Fibroblast of peridontal ligament (primary cell): ENCODE measurements around the gene IRF8.
"Not testable (repeated sequence)": the region's sequence is repeated elsewhere in the genome, so short reads cannot be mapped to it uniquely, and the experiment has no call there.

Experiments
- DNase-seq: peaks from one replicate; pipeline ENCODE4 v3.0.0-alpha.2; 2010; ENCODE audit errors: extremely low read depth

IRF8 gene

DNA sequence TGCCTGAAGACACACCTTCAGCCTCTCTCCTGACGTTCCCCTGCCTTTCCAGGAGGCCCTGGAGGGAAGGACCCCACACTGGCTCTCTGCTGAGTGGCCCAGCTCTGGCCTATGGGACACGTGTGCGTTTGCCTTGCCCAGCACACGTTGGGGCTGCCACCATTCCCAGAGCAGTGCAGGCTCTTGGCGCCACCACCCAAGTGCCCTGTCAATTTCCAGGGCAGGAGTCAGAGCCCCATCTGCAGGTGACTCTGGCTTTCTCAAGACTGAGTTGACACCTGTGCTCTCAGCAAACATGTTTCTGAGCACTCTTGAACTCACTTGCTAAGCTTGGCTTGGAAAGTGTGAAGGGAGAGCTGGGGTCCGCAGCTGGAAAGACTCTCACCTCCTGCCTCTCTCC lies 4.7 kb upstream of the IRF8 start:
- no peak for DNase-seq

DNA sequence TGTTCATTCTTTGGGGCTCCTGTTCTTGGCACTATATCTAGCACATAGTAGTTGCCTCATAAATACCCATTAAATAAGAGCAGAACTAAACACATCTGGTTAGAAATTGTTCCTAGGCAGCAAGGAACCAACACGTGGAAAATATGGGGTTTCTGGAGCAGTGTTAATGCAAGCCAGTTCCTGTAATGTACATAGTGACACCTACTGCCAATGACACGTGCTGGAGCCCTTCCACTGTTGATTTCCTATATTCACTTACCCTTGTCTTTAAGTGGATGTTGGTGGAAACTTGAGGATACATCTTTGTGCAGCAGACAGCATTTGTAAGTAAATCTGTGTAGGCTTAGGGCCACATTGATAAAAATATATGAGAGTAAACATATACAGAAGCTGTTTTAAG lies 1.6 kb upstream of the IRF8 start:
- DNase-seq: no peak

DNA sequence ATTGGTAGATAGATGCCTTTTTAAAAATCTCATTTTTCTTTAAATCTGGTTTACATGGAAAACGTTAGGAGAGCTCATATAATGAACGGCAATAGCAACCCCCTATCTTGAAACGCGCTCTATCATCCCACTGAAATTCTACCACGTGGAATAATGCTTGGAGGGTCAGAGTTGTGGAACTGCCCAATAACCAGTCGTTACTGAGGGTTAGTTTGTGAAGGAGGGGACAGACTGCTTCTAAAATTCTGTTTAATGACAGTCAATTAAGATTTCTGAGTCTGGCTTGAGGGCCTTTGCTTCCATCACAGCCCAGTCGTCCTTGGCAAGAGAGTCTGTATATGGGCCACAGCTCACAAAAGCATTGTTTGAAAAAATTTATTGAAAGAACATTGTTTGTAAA lies 482 bp downstream of the IRF8 start:
- DNase-seq: no peak

DNA sequence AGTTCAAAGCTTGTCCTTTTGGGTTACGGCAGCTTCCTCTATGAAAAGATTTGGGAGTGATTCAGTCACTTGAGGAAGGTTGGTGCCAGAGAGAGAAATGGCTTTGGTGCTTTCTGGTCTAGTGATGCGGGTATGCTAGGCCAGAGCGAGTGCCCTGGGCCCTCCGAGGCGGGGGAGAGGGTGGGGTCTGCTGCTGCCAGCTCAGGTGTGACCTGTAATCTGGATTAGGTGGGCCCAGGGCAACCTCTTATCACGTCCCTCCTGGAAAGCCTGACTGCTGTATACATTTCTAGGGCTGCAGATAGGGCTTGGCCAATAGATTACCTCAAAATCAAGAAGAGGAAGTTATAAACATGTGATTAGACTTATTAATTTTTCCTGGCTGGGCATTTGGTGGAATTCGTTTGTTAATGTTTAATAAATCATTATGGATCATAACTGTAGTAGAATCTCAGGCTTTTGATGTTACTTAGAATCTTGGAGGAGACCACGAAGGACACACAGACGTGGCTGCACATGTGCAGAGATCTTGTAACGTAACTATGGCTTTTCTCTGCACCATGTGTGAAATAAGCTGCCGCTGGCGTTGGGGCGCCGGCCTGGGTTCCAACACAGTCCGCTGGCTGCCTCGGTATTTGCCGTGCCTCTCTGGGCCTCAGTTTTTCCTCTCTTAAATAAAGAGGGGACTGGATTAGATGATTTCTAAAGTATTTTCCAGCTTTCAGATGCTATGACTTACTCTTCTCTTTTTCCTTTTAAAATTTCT lies 1.2 kb downstream of the IRF8 start:
- no peak for DNase-seq

- DNase-seq: no peak
Measured at GRCh38 chr16:85901110-85901509, 2.1 kb downstream of the IRF8 start.

DNA sequence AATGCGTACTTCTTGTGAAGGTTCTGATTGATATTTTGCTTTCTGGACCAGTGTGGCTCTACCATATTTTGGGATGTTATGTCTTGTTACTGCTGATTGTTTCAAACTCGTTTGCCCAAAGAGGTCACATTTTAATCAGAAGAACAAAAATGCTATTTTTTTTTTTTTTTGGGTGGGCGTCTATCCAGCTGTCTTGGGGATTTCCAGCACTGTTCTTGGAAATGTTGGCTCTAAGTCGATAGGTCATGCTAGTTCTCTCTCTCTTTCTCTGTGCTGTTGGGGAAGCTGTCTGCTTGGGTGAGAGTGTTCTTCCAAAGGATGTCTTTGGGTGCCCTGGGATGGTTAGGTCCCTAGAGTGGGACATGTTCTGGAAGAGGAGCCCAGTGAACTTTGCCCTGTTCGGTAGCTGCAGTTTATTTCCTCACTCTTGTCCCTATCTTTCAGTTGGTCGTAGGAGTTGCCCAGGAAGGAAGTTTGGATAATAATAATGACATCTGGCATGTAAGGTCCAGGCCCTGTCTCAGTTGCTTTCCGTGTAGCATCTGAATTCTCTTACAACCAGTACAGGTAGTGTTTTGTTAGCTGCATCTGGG lies 2.9 kb downstream of the IRF8 start:
- no peak for DNase-seq

DNA sequence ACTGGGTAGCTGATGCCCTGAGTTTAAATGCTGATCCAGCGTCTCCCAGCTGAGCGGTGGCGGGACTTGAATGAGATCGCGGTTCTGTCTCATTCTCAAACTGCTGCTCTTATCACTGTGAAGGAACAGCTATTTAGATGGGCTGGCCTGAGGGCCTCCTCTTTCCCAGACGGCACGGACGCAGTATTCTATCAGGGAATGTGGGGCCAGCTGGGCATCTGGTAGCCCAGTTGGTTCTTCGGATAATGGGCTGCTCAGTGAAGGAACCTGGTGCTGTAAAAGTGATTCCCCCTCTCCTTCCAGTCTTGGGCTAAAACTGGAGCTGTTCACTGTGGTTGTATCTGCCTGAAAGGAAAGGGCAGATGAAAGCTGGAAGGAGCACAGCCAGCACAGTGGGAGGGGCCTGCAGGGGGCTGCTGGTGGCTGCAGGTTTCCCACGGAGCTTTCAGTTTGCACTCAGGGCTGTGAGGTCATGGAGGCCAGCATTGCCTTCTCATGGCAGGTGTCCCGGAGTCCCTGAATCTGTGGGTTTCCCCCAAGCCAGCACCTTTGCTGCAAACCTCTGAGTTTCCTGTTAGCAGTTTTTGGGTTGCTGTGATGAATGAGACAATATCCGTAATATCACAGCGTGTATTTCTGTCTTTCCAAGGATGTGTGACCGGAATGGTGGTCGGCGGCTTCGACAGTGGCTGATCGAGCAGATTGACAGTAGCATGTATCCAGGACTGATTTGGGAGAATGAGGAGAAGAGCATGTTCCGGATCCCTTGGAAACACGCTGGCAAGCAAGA lies 3.6 kb downstream of the IRF8 start:
- DNase-seq: no peak

GRCh38 chr16:85903559-85903958 lies 4.6 kb downstream of the IRF8 start:
- no peak for DNase-seq

DNA sequence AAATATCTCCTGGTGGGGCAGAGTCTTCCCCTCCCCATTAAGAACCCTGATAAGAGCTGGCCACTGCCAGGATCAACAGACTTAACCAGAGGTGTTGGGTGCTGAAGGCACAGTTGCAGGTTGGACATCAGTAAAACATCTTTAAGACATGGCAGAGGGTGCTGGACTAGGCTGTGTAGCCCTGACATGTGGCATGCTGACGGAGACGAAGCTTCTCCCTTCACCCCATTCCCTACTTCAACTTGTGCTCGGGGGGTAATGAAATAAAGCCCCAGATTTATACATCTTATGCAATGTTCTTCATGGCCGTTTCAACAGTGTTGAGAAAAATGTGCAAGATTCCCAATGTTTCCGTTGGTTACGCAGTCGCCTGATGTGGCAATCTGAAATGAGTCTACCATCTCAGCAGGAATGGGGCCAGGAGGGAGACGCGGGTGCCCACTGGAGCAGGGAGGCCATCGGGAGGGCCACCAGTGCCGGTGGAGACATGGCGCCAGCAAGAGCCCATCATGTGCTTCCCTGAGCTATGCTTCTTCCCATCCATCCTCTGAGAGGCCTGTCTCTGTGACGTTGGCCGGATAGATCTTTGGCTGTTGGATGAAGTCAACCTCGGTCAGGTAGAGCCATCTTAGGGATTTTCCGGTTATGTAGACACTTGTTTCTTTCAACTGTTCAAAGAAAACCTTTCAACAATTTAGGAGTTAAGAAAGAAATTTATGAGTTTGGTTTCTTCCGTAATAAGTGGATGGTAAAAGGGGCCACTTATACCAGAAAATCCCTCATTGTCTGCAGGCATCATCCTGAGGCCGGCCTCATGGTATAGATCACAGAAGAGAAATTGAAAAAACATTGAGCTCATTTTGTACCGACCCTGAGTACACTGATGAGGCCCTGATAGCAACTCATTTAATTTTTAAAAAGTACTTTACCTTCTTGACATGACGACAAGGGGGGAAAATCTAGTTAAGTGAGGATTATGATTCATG lies 6.4 kb downstream of the IRF8 start:
- no peak for DNase-seq

GRCh38 chr16:85906349-85906748 lies 7.4 kb downstream of the IRF8 start:
- no peak for DNase-seq

DNA sequence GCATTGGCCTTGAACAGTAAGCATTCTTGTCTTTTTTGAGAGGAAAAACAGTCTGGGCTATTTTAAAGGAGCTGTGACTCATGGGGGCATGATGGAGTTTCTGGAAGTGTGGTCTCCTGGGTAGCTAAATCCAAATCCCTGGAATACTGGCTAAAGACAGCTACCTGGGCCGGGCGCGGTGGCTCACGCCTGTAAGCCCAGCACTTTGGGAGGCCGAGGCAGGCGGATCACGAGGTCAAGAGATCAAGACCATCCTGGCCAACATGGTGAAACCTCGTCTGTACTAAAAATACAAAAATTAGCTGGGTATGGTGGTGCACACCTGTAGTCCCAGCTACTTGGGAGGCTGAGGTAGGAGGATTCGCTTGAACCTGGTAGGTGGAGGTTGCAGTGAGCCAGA lies 8.3 kb downstream of the IRF8 start:
- not testable (repeated sequence) for DNase-seq

DNA sequence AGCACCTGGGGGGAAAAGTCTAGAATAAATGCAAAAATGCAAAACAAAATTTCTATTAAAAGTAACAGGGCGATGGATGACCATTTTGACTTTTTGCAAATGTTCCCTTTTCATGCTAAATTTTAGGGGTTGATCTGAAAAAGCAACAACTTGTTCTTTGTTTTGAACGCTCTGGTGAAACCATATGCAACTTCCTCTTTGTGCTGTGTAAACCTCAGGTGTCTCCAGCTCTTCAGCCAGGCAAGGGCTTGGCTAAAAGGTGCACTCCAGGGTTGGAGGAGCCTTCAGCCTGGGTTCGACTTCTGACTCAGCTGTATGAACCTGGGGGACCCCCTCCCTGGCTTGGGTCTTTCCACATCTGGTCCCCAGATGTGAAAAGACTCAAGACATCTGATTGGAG lies 9.5 kb downstream of the IRF8 start:
- DNase-seq: no peak

GRCh38 chr16:85908889-85909589 lies 10.1 kb downstream of the IRF8 start:
- DNase-seq: no peak

- no peak for DNase-seq
Measured at GRCh38 chr16:85909932-85910853, 11.2 kb downstream of the IRF8 start.

DNA sequence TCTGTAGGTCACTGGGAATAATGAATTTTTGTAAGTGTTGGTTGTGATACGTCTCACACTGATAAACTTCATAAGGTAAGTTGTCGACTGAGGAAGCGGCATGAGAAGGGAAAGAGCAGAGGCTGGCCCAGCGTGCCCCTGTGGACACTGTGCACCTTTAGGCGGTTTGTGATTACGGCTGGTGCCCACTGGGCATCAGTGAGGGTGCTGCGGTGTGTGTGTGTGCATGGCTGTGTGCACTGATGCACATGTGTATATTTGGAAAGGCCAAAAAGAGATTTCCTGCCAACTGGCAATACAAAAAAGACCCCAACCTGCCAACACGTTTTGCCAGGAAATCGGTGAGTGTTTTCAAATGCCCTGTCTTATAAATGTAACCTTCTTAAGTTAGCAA lies 11.9 kb downstream of the IRF8 start:
- no peak for DNase-seq

DNA sequence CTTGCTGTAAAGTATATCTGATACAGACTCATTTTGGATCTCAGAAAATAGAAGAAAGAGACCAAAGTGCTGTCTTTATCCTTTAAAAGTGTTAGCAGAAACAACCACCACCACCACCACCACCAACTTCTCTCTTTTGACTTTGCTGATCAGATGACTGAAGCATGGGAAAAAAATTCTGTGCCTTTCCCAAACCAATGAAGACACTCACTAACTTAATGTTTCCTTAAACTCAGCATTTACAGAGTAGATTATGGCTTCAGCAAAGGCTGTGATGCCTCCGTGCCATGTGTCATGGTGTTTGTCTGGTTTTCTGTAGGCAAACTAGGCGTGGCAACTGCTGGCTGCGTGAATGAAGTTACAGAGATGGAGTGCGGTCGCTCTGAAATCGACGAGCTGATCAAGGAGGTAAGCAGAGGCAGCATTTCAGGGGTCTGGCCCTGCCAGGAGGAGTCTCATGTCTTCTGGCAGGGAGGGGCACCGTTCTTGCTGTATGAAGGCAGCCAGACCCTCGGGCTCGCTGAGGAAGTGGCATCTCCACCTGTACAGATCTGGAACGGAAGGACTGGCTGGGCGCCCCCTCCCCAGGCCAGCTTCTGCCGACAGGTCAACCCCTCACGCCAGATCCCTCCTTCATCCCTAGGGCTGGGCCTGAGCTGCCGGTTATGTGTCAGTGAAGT lies 12.4 kb downstream of the IRF8 start:
- DNase-seq: no peak

DNA sequence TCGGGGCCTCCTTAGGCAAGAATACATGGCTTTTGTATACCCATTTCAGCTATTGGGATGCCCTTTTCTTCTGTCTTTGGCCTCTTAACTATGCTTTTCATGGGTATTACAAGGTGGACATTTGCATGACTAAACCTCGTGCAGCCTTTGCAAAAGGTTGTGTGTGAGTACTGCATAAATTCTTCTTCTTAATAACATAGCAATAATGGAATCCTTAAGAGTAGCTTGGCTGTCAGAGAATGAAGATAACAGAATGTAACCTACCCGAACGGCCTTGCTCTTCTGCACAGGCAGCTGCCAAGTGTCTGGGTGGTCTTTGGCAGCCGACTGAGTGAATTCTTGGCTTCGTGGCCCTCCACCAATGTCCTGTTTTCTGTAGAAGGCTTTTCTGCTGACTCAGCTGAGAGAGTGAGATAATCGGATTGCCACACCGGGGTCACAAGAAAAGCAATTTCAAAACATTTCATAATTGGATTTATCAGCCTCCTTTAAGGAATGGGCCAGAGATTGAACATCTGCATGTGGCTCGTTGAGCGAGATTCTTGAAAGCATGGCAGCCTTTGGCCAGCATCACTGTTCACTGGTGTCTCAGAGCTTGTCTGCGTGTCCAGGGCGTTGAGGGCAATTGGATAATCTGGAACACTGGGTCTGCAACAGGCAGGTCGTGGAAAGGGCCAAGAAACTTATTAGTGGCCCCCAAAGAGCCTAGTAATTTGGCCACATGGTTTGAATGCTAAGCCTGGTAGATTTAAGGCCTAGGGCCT lies 13.4 kb downstream of the IRF8 start:
- DNase-seq: peak; percentile 24

- no peak for DNase-seq
Measured at GRCh38 chr16:85913141-85913601, 14.2 kb downstream of the IRF8 start.
